ENCODE data around the gene GLMP.

GLMP gene

DNA sequence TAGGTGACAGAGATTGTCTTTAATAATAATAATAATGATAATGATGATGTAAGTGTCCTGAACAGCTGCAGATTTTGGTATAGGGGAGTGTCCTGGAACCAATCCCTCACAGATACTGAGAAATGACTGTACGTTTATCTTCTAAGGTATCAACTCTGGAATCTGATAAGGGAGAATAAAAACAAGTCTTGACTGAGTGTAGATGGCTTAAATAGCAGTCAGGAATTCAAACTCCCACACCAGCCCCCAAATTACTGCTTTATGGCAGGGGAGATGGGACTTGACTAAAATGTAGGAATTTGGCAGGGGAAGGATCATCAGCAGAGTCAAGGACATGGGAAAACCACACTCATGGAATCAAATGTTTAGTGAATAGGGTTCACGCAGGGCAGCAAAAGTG lies 9.7 kb upstream of the GLMP start:
- DNase-seq (ENCODE audit: low read depth): no peak
- TF ChIP-seq, protein P1, sequence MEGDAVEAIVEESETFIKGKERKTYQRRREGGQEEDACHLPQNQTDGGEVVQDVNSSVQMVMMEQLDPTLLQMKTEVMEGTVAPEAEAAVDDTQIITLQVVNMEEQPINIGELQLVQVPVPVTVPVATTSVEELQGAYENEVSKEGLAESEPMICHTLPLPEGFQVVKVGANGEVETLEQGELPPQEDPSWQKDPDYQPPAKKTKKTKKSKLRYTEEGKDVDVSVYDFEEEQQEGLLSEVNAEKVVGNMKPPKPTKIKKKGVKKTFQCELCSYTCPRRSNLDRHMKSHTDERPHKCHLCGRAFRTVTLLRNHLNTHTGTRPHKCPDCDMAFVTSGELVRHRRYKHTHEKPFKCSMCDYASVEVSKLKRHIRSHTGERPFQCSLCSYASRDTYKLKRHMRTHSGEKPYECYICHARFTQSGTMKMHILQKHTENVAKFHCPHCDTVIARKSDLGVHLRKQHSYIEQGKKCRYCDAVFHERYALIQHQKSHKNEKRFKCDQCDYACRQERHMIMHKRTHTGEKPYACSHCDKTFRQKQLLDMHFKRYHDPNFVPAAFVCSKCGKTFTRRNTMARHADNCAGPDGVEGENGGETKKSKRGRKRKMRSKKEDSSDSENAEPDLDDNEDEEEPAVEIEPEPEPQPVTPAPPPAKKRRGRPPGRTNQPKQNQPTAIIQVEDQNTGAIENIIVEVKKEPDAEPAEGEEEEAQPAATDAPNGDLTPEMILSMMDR (IDR thresholded peaks at IDR 0.05; ENCODE audit: insufficient read depth, low read depth, low read length, missing control alignments): no peak
- no peak overlapping the region for H3K4me3 ChIP-seq (ENCODE audit: low read depth, low read length)

GRCh38 chr1:156303241-156303640 lies 7.8 kb upstream of the GLMP start:
- no peak overlapping the region for H3K4me3 ChIP-seq (ENCODE audit: low read depth, low read length)
- TF ChIP-seq, protein P1 (IDR thresholded peaks at IDR 0.05; ENCODE audit: insufficient read depth, low read depth, low read length, missing control alignments): no peak
- DNase-seq (ENCODE audit: low read depth): no peak

DNA sequence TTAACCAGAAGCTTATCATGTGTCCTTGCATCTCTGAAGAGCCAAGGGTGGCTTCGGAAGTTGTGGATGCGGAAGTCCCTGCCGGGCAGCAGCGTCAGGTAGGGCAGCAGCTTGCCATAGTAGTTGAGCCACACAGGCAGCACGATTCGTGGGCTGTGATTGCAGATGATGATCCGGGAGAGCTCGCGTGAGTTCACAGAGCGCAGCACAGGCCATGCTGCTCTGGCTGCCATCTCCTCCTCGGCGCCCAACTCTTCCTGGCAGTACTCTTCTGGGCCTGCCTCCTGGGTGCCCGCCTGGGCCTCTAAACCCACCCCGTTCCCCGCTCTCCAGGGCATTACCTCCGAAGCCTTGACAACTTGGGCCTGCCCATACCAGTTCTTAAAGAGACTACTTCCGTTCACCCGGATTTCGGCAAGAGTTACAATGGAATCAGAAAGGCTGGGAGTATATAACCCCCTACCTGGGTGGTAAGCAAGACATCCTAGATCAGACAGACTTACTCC lies 3.4 kb upstream of the GLMP start, which contains the start of gene VHLL:
TSS of gene VHLL (minus strand) at position 456 of the 506 bp plus-strand sequence. CDS start at position 338, 118 bp downstream.
- TF ChIP-seq, protein P1 (IDR thresholded peaks at IDR 0.05; ENCODE audit: insufficient read depth, low read depth, low read length, missing control alignments): no peak

GRCh38 chr1:156293895-156294294 lies 1.6 kb downstream of the GLMP start:
- TF ChIP-seq, protein P1 (IDR thresholded peaks at IDR 0.05; ENCODE audit: insufficient read depth, low read depth, low read length, missing control alignments): no peak
- H3K4me3 ChIP-seq (ENCODE audit: low read depth, low read length): no peak overlapping the region
- DNase-seq (ENCODE audit: low read depth): no peak

More for the DNA sequence above, 3.4 kb upstream of the GLMP start, which contains the start of gene VHLL:
- no peak for DNase-seq (ENCODE audit: low read depth)
- H3K4me3 ChIP-seq (ENCODE audit: low read depth, low read length): no peak within 1 kb of the TSS

DNA sequence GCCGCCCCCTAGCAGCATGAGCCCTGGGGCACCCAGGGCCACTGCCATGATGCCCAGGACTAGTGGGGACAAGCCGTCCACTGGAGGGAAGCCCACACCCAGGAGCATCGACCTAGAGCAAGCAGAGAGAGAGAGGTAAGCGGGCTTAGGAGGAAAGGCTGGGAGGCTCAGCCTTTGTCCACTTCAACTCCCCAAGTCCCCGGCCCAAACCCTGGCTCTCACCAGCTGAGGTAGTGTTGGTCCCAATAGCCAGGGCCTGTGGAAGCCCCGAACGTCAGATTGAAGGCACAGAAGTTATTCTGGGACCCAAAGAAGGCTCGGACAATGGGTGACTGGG lies 2.4 kb downstream of the GLMP start:
- DNase-seq (ENCODE audit: low read depth): no peak
- TF ChIP-seq, protein P1 (IDR thresholded peaks at IDR 0.05; ENCODE audit: insufficient read depth, low read depth, low read length, missing control alignments): no peak
- no peak overlapping the region for H3K4me3 ChIP-seq (ENCODE audit: low read depth, low read length)

DNA sequence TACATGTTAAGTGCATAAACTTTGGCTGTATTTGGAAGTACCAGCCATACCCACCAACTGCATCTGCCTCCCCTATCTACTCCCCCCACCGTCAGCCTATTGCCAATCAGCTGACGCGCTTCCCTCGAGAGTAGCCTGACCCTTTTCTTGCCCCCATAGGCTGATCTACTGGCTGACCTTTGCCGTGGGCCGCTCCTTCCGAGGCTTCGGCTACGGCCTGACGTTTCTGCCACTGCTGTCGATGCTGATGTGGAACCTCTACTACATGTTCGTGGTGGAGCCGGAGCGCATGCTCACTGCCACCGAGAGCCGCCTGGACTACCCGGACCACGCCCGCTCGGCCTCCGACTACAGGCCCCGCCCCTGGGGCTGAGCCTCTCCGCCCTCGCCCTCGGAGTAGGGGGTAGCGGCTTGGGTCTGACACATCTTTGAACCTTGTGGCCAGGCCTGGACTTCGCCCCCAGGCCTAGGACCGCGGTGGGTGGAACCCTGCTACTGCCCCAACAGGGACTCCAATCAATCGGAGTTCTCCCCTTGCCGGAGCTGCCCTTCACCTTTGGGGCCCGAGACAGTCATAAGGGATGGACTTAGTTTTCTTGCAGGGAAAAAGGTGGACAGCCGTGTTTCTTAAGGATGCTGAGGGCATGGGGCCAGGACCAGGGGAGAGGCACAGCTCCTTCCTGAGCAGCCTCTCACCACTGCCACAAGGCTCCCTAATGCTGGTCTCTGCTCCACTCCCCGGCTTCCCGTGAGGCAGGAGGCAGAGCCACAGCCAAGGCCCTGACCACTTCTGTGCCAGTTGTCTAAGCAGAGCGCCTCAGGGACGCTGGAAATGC lies 4.0 kb downstream of the GLMP start:
- DNase-seq (ENCODE audit: low read depth): no peak
- H3K4me3 ChIP-seq (ENCODE audit: low read depth, low read length): no peak overlapping the region
- TF ChIP-seq, protein P1 (IDR thresholded peaks at IDR 0.05; ENCODE audit: insufficient read depth, low read depth, low read length, missing control alignments): no peak
